Esophagus squamous epithelium (tissue), 4 donors: ENCODE results near the gene VMAC.

Experiments used
- POLR2A ChIP-seq, 4 donors: fragments of 450-650 bp; IDR thresholded peaks; one replicate each; pipeline ENCODE4 v1.6.1; 2017; ENCODE audit warnings: antibody characterized with exemption in 4 of 4, mild to moderate bottlenecking in 4 of 4, moderate library complexity in 3 of 4
- TF ChIP-seq, protein P1 (sequence below), 6 experiments: fragments of 450-650 bp in 4 of 6; fragments of 200-600 bp in 2 of 6; sonication (generic) in 2 of 6; IDR thresholded peaks; one replicate each; pipeline ENCODE4 v1.5.1; 2016 to 2019; ENCODE audit warnings: antibody characterized with exemption in 6 of 6, mild to moderate bottlenecking in 4 of 6, moderate library complexity in 4 of 6

DNA sequence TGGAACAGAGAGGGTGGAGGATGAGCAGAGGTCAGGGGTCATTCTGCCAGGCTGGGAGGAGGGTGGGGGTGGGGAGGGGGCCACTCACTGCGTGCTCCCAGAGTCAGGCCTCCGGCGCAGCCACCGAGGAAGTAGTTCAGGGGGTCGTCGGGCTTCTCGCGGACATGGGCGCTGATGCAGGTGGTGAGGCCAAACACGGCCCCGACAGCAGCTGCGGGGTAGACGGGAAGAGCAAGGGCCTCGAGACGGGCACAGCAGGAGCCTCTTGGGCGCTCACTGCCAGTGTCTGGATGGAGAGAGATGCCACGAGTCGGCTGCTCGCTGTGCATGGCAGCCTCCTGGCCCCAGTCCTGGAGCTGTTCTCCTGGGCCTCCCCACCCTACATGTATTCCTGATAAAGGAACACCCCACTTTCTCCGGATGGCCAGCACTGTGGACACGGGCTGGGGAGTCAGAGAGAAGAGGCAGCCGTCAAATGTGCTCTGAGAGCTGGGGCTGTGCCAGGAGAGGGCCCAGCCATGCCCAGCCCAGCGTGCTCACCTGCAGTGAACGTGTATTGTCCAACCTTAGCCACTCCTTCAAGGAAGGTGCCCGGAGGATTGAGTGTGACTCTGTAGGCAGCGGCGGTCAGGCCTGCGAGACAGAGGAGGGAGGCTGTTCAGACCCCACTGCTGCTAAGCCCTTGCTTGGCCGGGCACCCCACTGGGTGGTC, 8.2 kb upstream of the VMAC start:
- TF ChIP-seq, protein P1, sequence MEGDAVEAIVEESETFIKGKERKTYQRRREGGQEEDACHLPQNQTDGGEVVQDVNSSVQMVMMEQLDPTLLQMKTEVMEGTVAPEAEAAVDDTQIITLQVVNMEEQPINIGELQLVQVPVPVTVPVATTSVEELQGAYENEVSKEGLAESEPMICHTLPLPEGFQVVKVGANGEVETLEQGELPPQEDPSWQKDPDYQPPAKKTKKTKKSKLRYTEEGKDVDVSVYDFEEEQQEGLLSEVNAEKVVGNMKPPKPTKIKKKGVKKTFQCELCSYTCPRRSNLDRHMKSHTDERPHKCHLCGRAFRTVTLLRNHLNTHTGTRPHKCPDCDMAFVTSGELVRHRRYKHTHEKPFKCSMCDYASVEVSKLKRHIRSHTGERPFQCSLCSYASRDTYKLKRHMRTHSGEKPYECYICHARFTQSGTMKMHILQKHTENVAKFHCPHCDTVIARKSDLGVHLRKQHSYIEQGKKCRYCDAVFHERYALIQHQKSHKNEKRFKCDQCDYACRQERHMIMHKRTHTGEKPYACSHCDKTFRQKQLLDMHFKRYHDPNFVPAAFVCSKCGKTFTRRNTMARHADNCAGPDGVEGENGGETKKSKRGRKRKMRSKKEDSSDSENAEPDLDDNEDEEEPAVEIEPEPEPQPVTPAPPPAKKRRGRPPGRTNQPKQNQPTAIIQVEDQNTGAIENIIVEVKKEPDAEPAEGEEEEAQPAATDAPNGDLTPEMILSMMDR (IDR thresholded peaks at IDR 0.05) = no peak
- no peak for TF ChIP-seq POLR2A (IDR thresholded peaks at IDR 0.05)
